Upper lobe of right lung (tissue), 1 donor: Measurements from ENCODE around the gene C20orf204. TPM values are rescaled to one million over a fixed set of nuclear protein-coding genes. Genes with fewer than 3 reads are reported as not detected.
A peak's percentile ranks its signal among the peaks of the same experiment; 100 is the strongest.
"Not testable (repeated sequence)": the region's sequence is repeated elsewhere in the genome, so short reads cannot be mapped to it uniquely, and the experiment has no call there.

Experiments used
- ATAC-seq: fragments of 200-7000 bp; cut with Tn5 transposase; one replicate; pipeline ENCODE4 v1.9.1; 2020; ENCODE audit warnings: mild to moderate bottlenecking, moderate library complexity
- DNase-seq: peaks from one replicate; pipeline ENCODE4 v3.0.0-alpha.2; 2020
- H3K27ac ChIP-seq: fragments of 200-600 bp; one replicate; pipeline ENCODE4 v1.8.0; 2022
- H3K27me3 ChIP-seq: fragments of 200-600 bp; one replicate; pipeline ENCODE4 v1.8.0; 2022; ENCODE audit warnings: mild to moderate bottlenecking
- H3K36me3 ChIP-seq: fragments of 200-600 bp; one replicate; pipeline ENCODE4 v1.8.0; 2022
- H3K4me1 ChIP-seq: fragments of 200-600 bp; one replicate; pipeline ENCODE4 v1.8.0; 2022
- H3K4me3 ChIP-seq: fragments of 200-600 bp; one replicate; pipeline ENCODE4 v1.8.0; 2022; ENCODE audit warnings: mild to moderate bottlenecking
- H3K9me3 ChIP-seq: fragments of 200-600 bp; one replicate; pipeline ENCODE4 v1.8.0; 2022
- CTCF ChIP-seq: fragments of 200-600 bp; IDR thresholded peaks from one replicate; pipeline ENCODE4 v1.8.0; 2022; ENCODE audit warnings: antibody characterized with exemption
- intact Hi-C: fragments of 100-400 bp; cut with DNase I; formaldehyde crosslinking; loops from one replicate; pipeline ENCODE4 v1.11.0; 2022
- total RNA-seq: library from RNA; stranded (reverse); fragmentation: NEBNext Ultra II Directional; extraction: Animal tissue kit (Norgen Biotek cat#: 25700); gene quantifications from one replicate; pipeline ENCODE4 v1.2.1, GENCODE V29; 2021
- donor health status: DM: no; HTN: yes; CAD: no; lungs with severe emphysema.

Gene C20orf204
- total RNA-seq, 1 donor from 2014 or later = 1.9 TPM

- intact Hi-C loops = no loop called here
- DNase-seq (no peak), ATAC-seq (no peak)
- Histone ChIP-seq H3K36me3 (no peaks in the 10 kb centered on the region), H3K4me3 (peak overlapping the region; percentile 50), H3K27ac (no peak overlapping the region), H3K4me1 (peaks cover 31% of the 10 kb centered on the region), H3K27me3 (peaks cover 31% of the 10 kb centered on the region), H3K9me3 (no peaks in the 10 kb centered on the region)
- no peak for TF ChIP-seq CTCF
Measured at GRCh38 chr20:64082820-64083377, 46.9 kb downstream of the C20orf204 start.

DNA sequence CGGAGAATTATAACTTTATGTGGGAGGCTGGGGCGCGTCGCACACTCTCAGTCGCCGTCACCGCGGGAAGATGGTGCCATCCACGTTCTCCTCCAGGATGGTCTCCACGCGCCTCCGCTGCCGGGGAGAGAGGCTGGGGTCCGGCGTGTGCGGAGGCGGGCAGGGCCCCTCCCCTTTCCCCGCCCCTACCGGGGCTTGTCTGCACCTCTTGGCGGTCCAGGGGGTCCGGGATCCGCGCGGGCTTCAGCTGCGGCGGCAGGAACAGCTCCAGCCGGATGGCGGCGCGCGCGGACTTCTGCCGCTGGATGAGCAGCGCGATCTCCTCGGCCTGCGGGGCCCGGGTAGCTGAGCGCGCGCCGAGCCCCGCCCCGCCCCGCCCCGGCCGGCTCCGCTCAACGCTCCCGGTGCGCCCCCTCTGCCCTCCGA lies 47.4 kb downstream of the C20orf204 start:
- peak overlapping the region; percentile 50 for H3K4me3 ChIP-seq
- DNase-seq (peak; percentile 89), ATAC-seq (peak; percentile 57)
- no peak overlapping the region for H3K27ac ChIP-seq
- peak; percentile 63 for TF ChIP-seq CTCF
- H3K27me3 ChIP-seq = peaks cover 32% of the 10 kb centered on the region
- no peaks in the 10 kb centered on the region for H3K36me3 ChIP-seq
- intact Hi-C loops = no loop called here
- no peaks in the 10 kb centered on the region for H3K9me3 ChIP-seq
- H3K4me1 ChIP-seq = peaks cover 27% of the 10 kb centered on the region

DNA sequence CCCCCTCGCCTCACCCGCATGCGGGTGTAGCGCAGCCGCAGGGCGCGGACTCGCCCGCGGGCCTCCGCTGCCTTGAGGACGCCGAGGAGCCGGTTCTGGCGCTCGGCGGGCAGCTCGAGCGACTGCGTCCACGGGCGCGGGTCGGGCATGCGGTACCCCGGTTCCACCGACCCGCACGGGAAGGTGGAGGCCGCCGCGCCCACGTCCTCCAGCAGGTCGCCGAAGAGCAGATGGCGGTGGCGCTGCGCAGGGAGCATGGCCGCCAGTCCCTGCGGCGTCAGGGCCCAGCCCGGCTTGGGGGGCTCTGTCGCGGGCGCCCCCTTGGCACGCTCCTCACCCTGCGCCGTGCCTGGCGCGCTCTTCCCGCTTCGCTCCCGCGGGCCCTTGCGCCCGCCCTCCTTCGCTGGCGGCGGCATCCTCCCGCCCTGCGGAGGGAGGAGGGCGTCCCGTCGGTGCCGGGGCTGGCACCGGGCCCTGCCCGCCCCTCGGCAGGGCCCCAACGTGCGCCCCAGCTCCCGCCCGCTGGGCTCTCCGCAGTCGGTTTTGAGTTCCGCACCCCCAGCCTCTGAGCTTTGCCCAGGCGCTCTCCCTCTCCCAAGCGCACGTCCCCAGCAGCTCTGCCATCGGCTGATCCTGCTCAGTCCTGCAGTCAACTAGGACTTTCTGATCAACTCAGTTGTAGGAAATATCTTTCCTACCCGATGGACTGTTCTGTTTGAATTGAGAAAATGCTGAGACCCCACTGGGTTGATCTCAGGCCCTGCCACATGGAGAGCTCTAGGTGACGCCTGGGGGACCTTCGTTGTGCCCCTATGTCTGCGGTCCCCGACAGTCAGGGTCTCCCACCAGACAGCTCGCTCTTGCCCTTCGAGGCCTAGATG lies 48.1 kb downstream of the C20orf204 start, which contains the start of gene LKAAEAR1:
LKAAEAR1 (minus strand) TSS at position 595 of the 881 bp plus-strand sequence; CDS start at position 416, 179 bp downstream.
- no peak within 1 kb of the TSS for H3K27ac ChIP-seq
- H3K36me3 ChIP-seq = no peaks in the 10 kb centered on the region
- peaks cover 32% of the 10 kb centered on the region for H3K27me3 ChIP-seq
- H3K9me3 ChIP-seq = no peaks in the 10 kb centered on the region
- DNase-seq (no peak), ATAC-seq (no peak)
- H3K4me3 ChIP-seq = peak within 1 kb of the TSS; percentile 50
- peaks cover 21% of the 10 kb centered on the region for H3K4me1 ChIP-seq
- TF ChIP-seq CTCF = no peak
- intact Hi-C loops = no loop called here

DNA sequence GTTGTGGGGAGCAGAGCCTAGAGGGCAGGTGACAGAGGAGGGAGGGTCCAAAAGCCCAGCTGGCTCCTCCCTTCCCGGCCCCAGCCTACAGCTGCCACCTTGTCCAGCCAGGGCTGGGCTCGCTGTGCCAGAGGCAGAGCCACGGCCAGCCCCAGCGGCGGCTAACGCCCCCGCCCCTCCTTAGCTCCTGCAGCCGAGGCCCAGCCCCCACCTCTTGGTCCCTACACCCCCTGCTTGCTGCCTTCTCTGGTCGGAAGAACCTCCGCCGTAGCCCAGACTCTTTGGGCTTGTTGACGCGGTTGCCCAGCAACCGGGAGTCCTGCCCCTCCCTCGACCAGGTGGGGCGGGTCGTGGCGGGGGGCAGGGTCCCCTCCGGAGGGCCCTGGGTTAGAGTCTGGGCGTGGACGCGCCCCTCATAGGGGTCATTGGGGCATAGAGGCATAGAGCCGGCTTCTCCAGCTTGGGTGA lies 48.7 kb downstream of the C20orf204 start:
- Histone ChIP-seq H3K36me3 (no peaks in the 10 kb centered on the region), H3K4me1 (peaks cover 17% of the 10 kb centered on the region), H3K27ac (no peak overlapping the region), H3K9me3 (no peaks in the 10 kb centered on the region), H3K27me3 (peaks cover 32% of the 10 kb centered on the region), H3K4me3 (no peak overlapping the region)
- intact Hi-C loops = no loop called here
- TF ChIP-seq CTCF = no peak
- ATAC-seq = no peak
- DNase-seq = no peak

- DNase-seq (no peak), ATAC-seq (no peak)
- no peak overlapping the region for H3K27ac ChIP-seq
- H3K4me1 ChIP-seq = peaks cover 17% of the 10 kb centered on the region
- TF ChIP-seq CTCF = no peak
- no peaks in the 10 kb centered on the region for H3K9me3 ChIP-seq
- no peak overlapping the region for H3K4me3 ChIP-seq
- no peaks in the 10 kb centered on the region for H3K36me3 ChIP-seq
- intact Hi-C loops = no loop called here
- peaks cover 32% of the 10 kb centered on the region for H3K27me3 ChIP-seq
Measured at GRCh38 chr20:64086801-64087200, 50.8 kb downstream of the C20orf204 start.

- DNase-seq, ATAC-seq, H3K36me3 ChIP-seq, intact Hi-C loops, H3K4me3 ChIP-seq, H3K27ac ChIP-seq, H3K9me3 ChIP-seq: not testable (repeated sequence)
- Histone ChIP-seq H3K4me1 (peaks cover 17% of the 10 kb centered on the region), H3K27me3 (peaks cover 32% of the 10 kb centered on the region)
Measured at GRCh38 chr20:64087226-64087825, 51.3 kb downstream of the C20orf204 start.

- H3K27me3 ChIP-seq = peaks cover 32% of the 10 kb centered on the region
- DNase-seq, H3K27ac ChIP-seq, H3K4me1 ChIP-seq, H3K9me3 ChIP-seq, H3K4me3 ChIP-seq, intact Hi-C loops, H3K36me3 ChIP-seq, ATAC-seq: not testable (repeated sequence)
Measured at GRCh38 chr20:64088586-64088985, 52.6 kb downstream of the C20orf204 start.
